GM23338 (cell line): Measurements from ENCODE around the gene UBXN2A. TPM values are rescaled to one million over a fixed set of nuclear protein-coding genes. Genes with fewer than 3 reads are reported as not detected.
A peak's percentile ranks its signal among the peaks of the same experiment; 100 is the strongest.
"Not testable (repeated sequence)": the region's sequence is repeated elsewhere in the genome, so short reads cannot be mapped to it uniquely, and the experiment has no call there.

Experiments
- ATAC-seq: fragments of 200-7000 bp; cut with Tn5 transposase; 3 replicates; pipeline ENCODE4 v1.9.1; 2020
- DNase-seq: peaks from one replicate; pipeline ENCODE4 v3.0.0-alpha.2; 2015; ENCODE audit warnings: low spot score
- H2AFZ ChIP-seq: fragments of 200-600 bp; sonication (generic); 2 replicates; pipeline ENCODE4 v1.8.0; 2016; ENCODE audit warnings: antibody characterized with exemption, mild to moderate bottlenecking, moderate library complexity
- H3F3A ChIP-seq: fragments of 200-600 bp; sonication (generic); replicated peaks from 2 replicates; pipeline ENCODE4 v1.8.0; 2017; ENCODE audit warnings: antibody characterized with exemption, mixed run types, low read depth
- H3K27ac ChIP-seq: fragments of 200-600 bp; sonication (generic); 2 replicates; pipeline ENCODE4 v1.6.1; 2016; ENCODE audit warnings: low read depth
- H3K27me3 ChIP-seq: fragments of 200-600 bp; sonication (generic); 2 replicates; pipeline ENCODE4 v1.8.0; 2016; ENCODE audit warnings: mild to moderate bottlenecking, mixed run types, moderate library complexity; ENCODE audit not compliant: insufficient read depth
- H3K36me3 ChIP-seq: fragments of 200-600 bp; sonication (generic); 2 replicates; pipeline ENCODE4 v1.8.0; 2016; ENCODE audit warnings: mild to moderate bottlenecking; ENCODE audit not compliant: insufficient read depth
- H3K4me1 ChIP-seq: fragments of 200-600 bp; sonication (generic); 2 replicates; pipeline ENCODE4 v1.8.0; 2016; ENCODE audit warnings: mild to moderate bottlenecking, moderate library complexity; ENCODE audit not compliant: insufficient read depth
- H3K4me2 ChIP-seq: fragments of 200-600 bp; sonication (generic); 2 replicates; pipeline ENCODE4 v1.7.1; 2017; ENCODE audit warnings: mixed run types
- H3K4me3 ChIP-seq: fragments of 200-600 bp; sonication (generic); 2 replicates; pipeline ENCODE4 v1.6.1; 2016; ENCODE audit warnings: mixed run types
- H3K79me2 ChIP-seq: fragments of 200-600 bp; sonication (generic); replicated peaks from 2 replicates; pipeline ENCODE4 v1.8.0; 2017; ENCODE audit warnings: mild to moderate bottlenecking; ENCODE audit not compliant: insufficient read depth
- H3K9me2 ChIP-seq: fragments of 200-600 bp; sonication (generic); 2 replicates; pipeline ENCODE4 v1.8.0; 2017; ENCODE audit not compliant: insufficient read depth
- H4K20me1 ChIP-seq: fragments of 200-600 bp; sonication (generic); replicated peaks from 2 replicates; pipeline ENCODE4 v1.8.0; 2017; ENCODE audit warnings: mild to moderate bottlenecking; ENCODE audit not compliant: insufficient read depth
- H3K27ac Mint-ChIP-seq: 2 replicates; pipeline ENCODE4 v1.8.0; 2020; ENCODE audit warnings: inconsistent platforms, mild to moderate bottlenecking, moderate library complexity, mixed read lengths
- H3K27me3 Mint-ChIP-seq: 3 replicates; pipeline ENCODE4 v1.8.0; 2022; ENCODE audit warnings: low read depth, mild to moderate bottlenecking, moderate library complexity, mixed read lengths, inconsistent platforms; ENCODE audit not compliant: insufficient read depth, poor library complexity
- H3K36me3 Mint-ChIP-seq: 3 replicates; pipeline ENCODE4 v1.8.0; 2021; ENCODE audit warnings: low read depth, mild to moderate bottlenecking, inconsistent platforms, moderate library complexity, mixed read lengths
- H3K4me1 Mint-ChIP-seq: 3 replicates; pipeline ENCODE4 v1.8.0; 2020; ENCODE audit warnings: mild to moderate bottlenecking, inconsistent platforms, mixed read lengths
- H3K4me3 Mint-ChIP-seq: 3 replicates; pipeline ENCODE4 v1.8.0; 2021; ENCODE audit warnings: moderate library complexity, mild to moderate bottlenecking, inconsistent platforms, mixed read lengths
- H3K9me3 Mint-ChIP-seq: 3 replicates; pipeline ENCODE4 v1.8.0; 2020; ENCODE audit warnings: moderate library complexity, mild to moderate bottlenecking, inconsistent platforms, mixed read lengths
- CREB1 ChIP-seq: fragments of 250-450 bp; sonication (Bioruptor Pico); IDR thresholded peaks from 2 replicates; pipeline ENCODE4 v1.5.0; 2020; ENCODE audit warnings: low read depth, mild to moderate bottlenecking, moderate library complexity
- EZH2 ChIP-seq: fragments of 200-600 bp; sonication (generic); IDR thresholded peaks from one replicate; pipeline ENCODE4 v1.8.0; 2017; ENCODE audit warnings: antibody characterized with exemption, mild to moderate bottlenecking, low read depth; ENCODE audit not compliant: unreplicated experiment
- EZH2phosphoT487 ChIP-seq: fragments of 200-600 bp; sonication (generic); IDR thresholded peaks from one replicate; pipeline ENCODE4 v1.8.1; 2018; ENCODE audit warnings: antibody characterized with exemption; ENCODE audit not compliant: unreplicated experiment
- JUNB ChIP-seq: IDR thresholded peaks from one replicate; pipeline ENCODE4 v1.6.1; 2016; ENCODE audit warnings: antibody characterized with exemption; ENCODE audit not compliant: unreplicated experiment
- NANOG ChIP-seq: IDR thresholded peaks from 2 replicates; pipeline ENCODE4 v1.6.1; 2016; ENCODE audit warnings: antibody characterized with exemption, borderline replicate concordance
- POLR2AphosphoS5 ChIP-seq: IDR thresholded peaks from 2 replicates; pipeline ENCODE4 v1.6.1; 2016; ENCODE audit warnings: antibody characterized with exemption, low read depth
- STAT1 ChIP-seq: IDR thresholded peaks from one replicate; pipeline ENCODE4 v1.6.1; 2016; ENCODE audit warnings: antibody characterized with exemption; ENCODE audit not compliant: unreplicated experiment
- ZNF114 ChIP-seq: fragments of 250-450 bp; sonication (Bioruptor Pico); IDR thresholded peaks from 2 replicates; pipeline ENCODE4 v1.5.0; 2020; ENCODE audit warnings: mild to moderate bottlenecking, moderate library complexity
- ZNF331 ChIP-seq: fragments of 250-450 bp; sonication (Bioruptor Pico); IDR thresholded peaks from 2 replicates; pipeline ENCODE4 v1.5.0; 2020; ENCODE audit warnings: low read depth, mild to moderate bottlenecking, moderate library complexity
- polyA plus RNA-seq: library from polyadenylated mRNA; unstranded; fragments of >200 nt; fragmentation: Nextera tagmentation; extraction: Ambion mirVana; gene quantifications from 2 replicates; pipeline ENCODE4 v1.2.1, GENCODE V29; 2016
- total RNA-seq: library from RNA; depleted of rRNA; stranded (reverse); fragments of >200 nt; shearing (Covaris generic); gene quantifications from 2 replicates; pipeline ENCODE4 v1.2.3, GENCODE V29; 2014
- TF ChIP-seq, protein P1 (sequence below): fragments of 250-450 bp; sonication (Bioruptor Pico); IDR thresholded peaks from 2 replicates; pipeline ENCODE4 v1.5.0; 2020; ENCODE audit warnings: mild to moderate bottlenecking, moderate library complexity
- TF ChIP-seq, protein P2 (sequence below), 2 experiments: fragments of 200-600 bp in 1 of 2; sonication (generic) in 1 of 2; conservative IDR thresholded peaks; 2 replicates each; pipeline versions ENCODE4 v1.5.1 to v1.6.1; 2016 to 2017; ENCODE audit warnings: antibody characterized with exemption in 2 of 2, low read depth in 2 of 2, mild to moderate bottlenecking in 2 of 2, moderate library complexity in 1 of 2
- TF ChIP-seq, protein P3 (sequence below): IDR thresholded peaks from 2 replicates; pipeline ENCODE4 v1.6.1; 2016; ENCODE audit warnings: antibody characterized with exemption

Gene UBXN2A
- total and polyA plus RNA-seq, 2 experiments from 2014 or later: 11.5 to 12.1 TPM

DNA sequence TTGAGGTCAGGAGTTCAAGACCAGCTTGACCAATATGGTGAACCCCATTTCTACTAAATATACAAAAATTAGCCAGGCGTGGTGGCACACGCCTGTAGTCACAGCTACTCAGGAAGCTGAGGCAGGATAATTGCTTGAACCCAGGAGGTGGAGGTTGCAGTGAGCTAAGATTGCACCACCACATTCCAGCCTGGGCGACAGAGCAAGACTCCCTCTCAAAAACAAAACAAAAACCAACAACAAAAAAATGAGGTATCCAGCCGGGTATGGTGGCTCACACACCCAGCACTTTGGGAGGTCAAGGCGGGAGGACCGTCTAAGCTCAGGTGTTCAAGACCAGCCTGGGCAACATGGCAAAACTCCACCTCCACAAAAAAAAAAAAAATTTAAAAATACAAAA lies 74.6 kb downstream of the UBXN2A start:
- not testable (repeated sequence) for H3K4me3 Mint-ChIP-seq, H3K9me3 Mint-ChIP-seq, H3K36me3 ChIP-seq, H3K36me3 Mint-ChIP-seq, H4K20me1 ChIP-seq, ATAC-seq, H3K27me3 ChIP-seq, H3K9me2 ChIP-seq, H2AFZ ChIP-seq, H3F3A ChIP-seq, H3K27ac ChIP-seq, H3K4me2 ChIP-seq, DNase-seq, H3K79me2 ChIP-seq, H3K27ac Mint-ChIP-seq, H3K4me3 ChIP-seq
- H3K27me3 Mint-ChIP-seq: peaks cover 13% of the 10 kb centered on the region
- H3K4me1 ChIP-seq: peaks cover 16% of the 10 kb centered on the region
- H3K4me1 Mint-ChIP-seq: peaks cover 26% of the 10 kb centered on the region

DNA sequence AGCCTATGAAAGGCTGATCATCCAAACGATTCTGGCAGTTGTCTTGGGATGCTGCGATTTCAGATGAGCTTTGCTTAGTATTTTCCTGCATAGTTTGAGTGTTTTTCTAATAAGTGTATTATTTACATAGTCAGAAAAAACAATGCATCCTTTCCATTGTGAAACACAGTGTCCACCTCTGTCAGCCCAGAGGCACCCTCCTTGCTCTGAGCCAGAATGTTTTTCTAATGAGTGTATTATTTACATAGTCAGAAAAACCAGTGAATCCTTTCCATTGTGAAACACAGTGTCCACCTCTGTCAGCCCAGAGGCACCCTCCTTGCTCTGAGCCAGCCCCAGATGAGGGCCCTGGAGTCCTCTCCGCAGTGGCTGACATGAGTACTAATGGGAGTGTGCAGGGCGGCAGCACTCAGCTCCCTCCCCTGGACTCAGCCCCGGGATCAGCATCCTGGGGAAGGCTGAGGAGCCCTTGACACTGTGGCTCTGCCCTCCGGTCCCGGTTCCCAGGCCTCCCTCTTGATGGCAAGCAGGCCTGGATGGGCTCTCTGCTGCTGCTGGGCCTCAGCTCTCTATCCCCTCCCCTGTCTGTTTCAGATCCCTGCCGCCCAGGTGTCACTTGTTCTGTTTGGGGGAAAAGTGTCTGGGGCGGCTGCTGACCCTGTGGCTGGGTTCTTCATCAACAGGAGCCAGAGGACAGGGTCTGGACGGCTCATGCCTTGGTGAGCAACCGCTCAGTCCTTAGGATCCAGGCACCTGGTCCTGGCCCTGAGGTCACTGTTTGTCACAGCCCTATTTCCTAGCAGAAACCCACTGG lies 75.5 kb downstream of the UBXN2A start:
- no peak overlapping the region; the same call in 1 of the 2 replicates for H3K27ac Mint-ChIP-seq
- TF ChIP-seq, protein P1, sequence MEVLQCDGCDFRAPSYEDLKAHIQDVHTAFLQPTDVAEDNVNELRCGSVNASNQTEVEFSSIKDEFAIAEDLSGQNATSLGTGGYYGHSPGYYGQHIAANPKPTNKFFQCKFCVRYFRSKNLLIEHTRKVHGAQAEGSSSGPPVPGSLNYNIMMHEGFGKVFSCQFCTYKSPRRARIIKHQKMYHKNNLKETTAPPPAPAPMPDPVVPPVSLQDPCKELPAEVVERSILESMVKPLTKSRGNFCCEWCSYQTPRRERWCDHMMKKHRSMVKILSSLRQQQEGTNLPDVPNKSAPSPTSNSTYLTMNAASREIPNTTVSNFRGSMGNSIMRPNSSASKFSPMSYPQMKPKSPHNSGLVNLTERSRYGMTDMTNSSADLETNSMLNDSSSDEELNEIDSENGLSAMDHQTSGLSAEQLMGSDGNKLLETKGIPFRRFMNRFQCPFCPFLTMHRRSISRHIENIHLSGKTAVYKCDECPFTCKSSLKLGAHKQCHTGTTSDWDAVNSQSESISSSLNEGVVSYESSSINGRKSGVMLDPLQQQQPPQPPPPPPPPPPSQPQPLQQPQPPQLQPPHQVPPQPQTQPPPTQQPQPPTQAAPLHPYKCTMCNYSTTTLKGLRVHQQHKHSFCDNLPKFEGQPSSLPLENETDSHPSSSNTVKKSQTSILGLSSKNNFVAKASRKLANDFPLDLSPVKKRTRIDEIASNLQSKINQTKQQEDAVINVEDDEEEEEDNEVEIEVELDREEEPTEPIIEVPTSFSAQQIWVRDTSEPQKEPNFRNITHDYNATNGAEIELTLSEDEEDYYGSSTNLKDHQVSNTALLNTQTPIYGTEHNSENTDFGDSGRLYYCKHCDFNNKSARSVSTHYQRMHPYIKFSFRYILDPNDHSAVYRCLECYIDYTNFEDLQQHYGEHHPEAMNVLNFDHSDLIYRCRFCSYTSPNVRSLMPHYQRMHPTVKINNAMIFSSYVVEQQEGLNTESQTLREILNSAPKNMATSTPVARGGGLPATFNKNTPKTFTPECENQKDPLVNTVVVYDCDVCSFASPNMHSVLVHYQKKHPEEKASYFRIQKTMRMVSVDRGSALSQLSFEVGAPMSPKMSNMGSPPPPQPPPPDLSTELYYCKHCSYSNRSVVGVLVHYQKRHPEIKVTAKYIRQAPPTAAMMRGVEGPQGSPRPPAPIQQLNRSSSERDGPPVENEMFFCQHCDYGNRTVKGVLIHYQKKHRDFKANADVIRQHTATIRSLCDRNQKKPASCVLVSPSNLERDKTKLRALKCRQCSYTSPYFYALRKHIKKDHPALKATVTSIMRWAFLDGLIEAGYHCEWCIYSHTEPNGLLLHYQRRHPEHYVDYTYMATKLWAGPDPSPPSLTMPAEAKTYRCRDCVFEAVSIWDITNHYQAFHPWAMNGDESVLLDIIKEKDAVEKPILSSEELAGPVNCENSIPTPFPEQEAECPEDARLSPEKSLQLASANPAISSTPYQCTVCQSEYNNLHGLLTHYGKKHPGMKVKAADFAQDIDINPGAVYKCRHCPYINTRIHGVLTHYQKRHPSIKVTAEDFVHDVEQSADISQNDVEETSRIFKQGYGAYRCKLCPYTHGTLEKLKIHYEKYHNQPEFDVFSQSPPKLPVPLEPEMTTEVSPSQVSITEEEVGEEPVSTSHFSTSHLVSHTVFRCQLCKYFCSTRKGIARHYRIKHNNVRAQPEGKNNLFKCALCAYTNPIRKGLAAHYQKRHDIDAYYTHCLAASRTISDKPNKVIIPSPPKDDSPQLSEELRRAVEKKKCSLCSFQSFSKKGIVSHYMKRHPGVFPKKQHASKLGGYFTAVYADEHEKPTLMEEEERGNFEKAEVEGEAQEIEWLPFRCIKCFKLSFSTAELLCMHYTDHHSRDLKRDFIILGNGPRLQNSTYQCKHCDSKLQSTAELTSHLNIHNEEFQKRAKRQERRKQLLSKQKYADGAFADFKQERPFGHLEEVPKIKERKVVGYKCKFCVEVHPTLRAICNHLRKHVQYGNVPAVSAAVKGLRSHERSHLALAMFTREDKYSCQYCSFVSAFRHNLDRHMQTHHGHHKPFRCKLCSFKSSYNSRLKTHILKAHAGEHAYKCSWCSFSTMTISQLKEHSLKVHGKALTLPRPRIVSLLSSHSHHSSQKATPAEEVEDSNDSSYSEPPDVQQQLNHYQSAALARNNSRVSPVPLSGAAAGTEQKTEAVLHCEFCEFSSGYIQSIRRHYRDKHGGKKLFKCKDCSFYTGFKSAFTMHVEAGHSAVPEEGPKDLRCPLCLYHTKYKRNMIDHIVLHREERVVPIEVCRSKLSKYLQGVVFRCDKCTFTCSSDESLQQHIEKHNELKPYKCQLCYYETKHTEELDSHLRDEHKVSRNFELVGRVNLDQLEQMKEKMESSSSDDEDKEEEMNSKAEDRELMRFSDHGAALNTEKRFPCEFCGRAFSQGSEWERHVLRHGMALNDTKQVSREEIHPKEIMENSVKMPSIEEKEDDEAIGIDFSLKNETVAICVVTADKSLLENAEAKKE: no peak
- TF ChIP-seq CREB1 (CRISPR knock-in tag) (no peak), EZH2 (no peak), ZNF331 (CRISPR knock-in tag) (no peak), JUNB (no peak), STAT1 (no peak), NANOG (no peak), POLR2AphosphoS5 (no peak), EZH2phosphoT487 (no peak), ZNF114 (CRISPR knock-in tag) (no peak)
- TF ChIP-seq, protein P2, sequence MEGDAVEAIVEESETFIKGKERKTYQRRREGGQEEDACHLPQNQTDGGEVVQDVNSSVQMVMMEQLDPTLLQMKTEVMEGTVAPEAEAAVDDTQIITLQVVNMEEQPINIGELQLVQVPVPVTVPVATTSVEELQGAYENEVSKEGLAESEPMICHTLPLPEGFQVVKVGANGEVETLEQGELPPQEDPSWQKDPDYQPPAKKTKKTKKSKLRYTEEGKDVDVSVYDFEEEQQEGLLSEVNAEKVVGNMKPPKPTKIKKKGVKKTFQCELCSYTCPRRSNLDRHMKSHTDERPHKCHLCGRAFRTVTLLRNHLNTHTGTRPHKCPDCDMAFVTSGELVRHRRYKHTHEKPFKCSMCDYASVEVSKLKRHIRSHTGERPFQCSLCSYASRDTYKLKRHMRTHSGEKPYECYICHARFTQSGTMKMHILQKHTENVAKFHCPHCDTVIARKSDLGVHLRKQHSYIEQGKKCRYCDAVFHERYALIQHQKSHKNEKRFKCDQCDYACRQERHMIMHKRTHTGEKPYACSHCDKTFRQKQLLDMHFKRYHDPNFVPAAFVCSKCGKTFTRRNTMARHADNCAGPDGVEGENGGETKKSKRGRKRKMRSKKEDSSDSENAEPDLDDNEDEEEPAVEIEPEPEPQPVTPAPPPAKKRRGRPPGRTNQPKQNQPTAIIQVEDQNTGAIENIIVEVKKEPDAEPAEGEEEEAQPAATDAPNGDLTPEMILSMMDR (conservative IDR thresholded peaks at IDR 0.05; ENCODE audit: low read depth in 2 of 2): no peak
- TF ChIP-seq, protein P3, sequence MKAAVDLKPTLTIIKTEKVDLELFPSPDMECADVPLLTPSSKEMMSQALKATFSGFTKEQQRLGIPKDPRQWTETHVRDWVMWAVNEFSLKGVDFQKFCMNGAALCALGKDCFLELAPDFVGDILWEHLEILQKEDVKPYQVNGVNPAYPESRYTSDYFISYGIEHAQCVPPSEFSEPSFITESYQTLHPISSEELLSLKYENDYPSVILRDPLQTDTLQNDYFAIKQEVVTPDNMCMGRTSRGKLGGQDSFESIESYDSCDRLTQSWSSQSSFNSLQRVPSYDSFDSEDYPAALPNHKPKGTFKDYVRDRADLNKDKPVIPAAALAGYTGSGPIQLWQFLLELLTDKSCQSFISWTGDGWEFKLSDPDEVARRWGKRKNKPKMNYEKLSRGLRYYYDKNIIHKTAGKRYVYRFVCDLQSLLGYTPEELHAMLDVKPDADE: no peak

More for the DNA sequence above, 75.5 kb downstream of the UBXN2A start:
- Histone ChIP-seq H4K20me1 (no peaks in the 10 kb centered on the region), H3K27me3 (peaks cover 4% of the 10 kb centered on the region; the same call in 1 of the 2 replicates), H2AFZ (no peak overlapping the region), H3K36me3 (no peaks in the 10 kb centered on the region), H3K4me3 (no peak overlapping the region), H3K79me2 (no peaks in the 10 kb centered on the region), H3K4me1 (peaks cover 12% of the 10 kb centered on the region), H3K9me2 (no peaks in the 10 kb centered on the region), H3K4me2 (no peak overlapping the region), H3K27ac (peak overlapping the region; percentile 39; the same call in 1 of the 2 replicates), H3F3A (no peaks in the 10 kb centered on the region)
- DNase-seq (peak; percentile 44), ATAC-seq (peak; percentile 44)
- H3K27me3 Mint-ChIP-seq: peaks cover 16% of the 10 kb centered on the region
- peaks cover 25% of the 10 kb centered on the region for H3K4me1 Mint-ChIP-seq
- H3K4me3 Mint-ChIP-seq: no peak overlapping the region
- H3K9me3 Mint-ChIP-seq: no peaks in the 10 kb centered on the region
- no peaks in the 10 kb centered on the region for H3K36me3 Mint-ChIP-seq
